Adrenal gland (tissue), 12 donors: Measurements from ENCODE around the gene ADGRF3. TPM values are rescaled to one million over a fixed set of nuclear protein-coding genes. Genes with fewer than 3 reads are reported as not detected.

Experiments
- DNase-seq, 7 donors: peaks; one replicate each; pipeline ENCODE4 v3.0.0-alpha.2; 2019 to 2020
- H3K27ac ChIP-seq, 5 donors: fragments of 200-600 bp; sonication (generic) in 4 of 5; 1 replicate in 3 of 5; 2 replicates in 2 of 5; pipeline versions ENCODE4 v1.5.1 to v1.8.0; 2016 to 2020; ENCODE audit warnings: mild to moderate bottlenecking in 1 of 5
- H3K27me3 ChIP-seq: fragments of 200-600 bp; 2 replicates; pipeline ENCODE4 v1.8.0; 2021
- H3K36me3 ChIP-seq, 2 donors: fragments of 200-600 bp; replicated peaks in 1 of 2; 1 replicate in 1 of 2; 2 replicates in 1 of 2; pipeline versions ENCODE4 v1.5.1 to v1.8.0; 2018 to 2022
- H3K4me1 ChIP-seq, 2 donors: fragments of 200-600 bp; replicated peaks in 1 of 2; 1 replicate in 1 of 2; 2 replicates in 1 of 2; pipeline versions ENCODE4 v1.5.1 to v1.8.0; 2018 to 2021
- H3K4me3 ChIP-seq, 4 donors: fragments of 200-600 bp; sonication (generic) in 3 of 4; one replicate each; pipeline ENCODE4 v1.5.1; 2016 to 2018
- H3K9me3 ChIP-seq, 3 donors: fragments of 200-600 bp; sonication (generic) in 1 of 3; replicated peaks in 1 of 3; 1 replicate in 2 of 3; 2 replicates in 1 of 3; pipeline versions ENCODE4 v1.5.1 to v1.8.0; 2016 to 2021
- POLR2A ChIP-seq, 2 donors: fragments of 450-650 bp; IDR thresholded peaks; one replicate each; pipeline ENCODE4 v1.6.1; 2017; ENCODE audit warnings: antibody characterized with exemption in 2 of 2, mild to moderate bottlenecking in 2 of 2, moderate library complexity in 1 of 2
- WGBS, 4 donors: extraction: QIAGEN DNeasy Blood & Tissue Kit in 2 of 4; methylation state at CpG; one replicate each; pipeline versions ENCODE4 v1.1.5 to v1.1.7; 2013 to 2017; 5-methylcytosine and 5-hydroxymethylcytosine counted together
- intact Hi-C, 2 donors: fragments of 100-400 bp; cut with DNase I; formaldehyde crosslinking; loops; one replicate each; pipeline versions ENCODE4 v1.14.1 to v1.15.0; 2022 to 2023
- polyA plus RNA-seq, 3 donors: library from polyadenylated mRNA; stranded (reverse); fragments of 200-250 nt in 2 of 3; fragments of 350-450 nt in 1 of 3; fragmentation: Illumina TruSeq in 1 of 3; extraction: RNeasy Lipid Tissue Mini Kit (QIAGEN cat#74804) in 1 of 3; gene quantifications; one replicate each; pipeline ENCODE4 v1.2.3, GENCODE V29; 2013 to 2014
- total RNA-seq, 9 donors: library from RNA; depleted of rRNA in 4 of 9; stranded (reverse); fragments of >200 nt in 4 of 9; fragments of 120-200 nt in 1 of 9; fragmentation: NEBNext Ultra II Directional in 1 of 9; extraction: Animal tissue kit (Norgen Biotek cat#: 25700) in 1 of 9; gene quantifications; one replicate each; pipeline versions ENCODE4 v1.1.0 to v1.2.4, GENCODE V29; 2013 to 2023
- TF ChIP-seq, protein P1 (sequence below), 6 experiments: fragments of 450-650 bp in 4 of 6; fragments of 200-600 bp in 2 of 6; sonication (generic) in 1 of 6; IDR thresholded peaks; 1 replicate in 5 of 6; 2 replicates in 1 of 6; pipeline versions ENCODE4 v1.5.1 to v1.8.0; 2016 to 2021; ENCODE audit warnings: antibody characterized with exemption in 6 of 6, mild to moderate bottlenecking in 2 of 6, moderate library complexity in 1 of 6
- donor health status: healthy with polysubstance abuse.
- donor health status: Bipolar disorder and iron deficiency.
- donor health status: DM: yes; HTN: yes; CAD: no.
- donor health status: DM: no; HTN: no; CAD: no.
- donor health status: DM: no; HTN: no; CAD: no.
- donor health status: DM: yes; HTN: yes; CAD: no.

The ADGRF3 gene
- total and polyA plus RNA-seq, 12 donors: 0.07 to 0.75 (median 0.16) TPM; not detected in 3

DNA sequence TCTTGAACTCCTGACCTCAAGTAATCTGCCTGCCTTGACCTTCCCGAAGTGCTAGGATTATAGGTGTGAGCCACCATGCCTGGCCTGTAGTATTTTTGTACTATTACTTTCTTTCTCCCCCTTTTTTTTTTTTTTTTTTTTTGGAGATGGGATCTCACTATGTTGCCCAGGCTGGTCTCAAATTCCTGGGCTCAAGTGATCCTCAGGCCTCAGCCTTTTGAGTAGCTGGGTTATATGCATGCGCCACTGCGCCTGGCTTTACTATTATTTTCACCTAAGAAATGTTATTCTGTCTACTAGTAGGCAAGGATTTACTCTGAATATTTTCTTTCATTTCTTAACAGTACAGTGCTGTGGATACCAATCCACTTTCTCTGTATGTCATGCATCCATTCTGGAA is 17.4 kb upstream of the ADGRF3 start:
- Histone ChIP-seq H3K36me3 (peaks cover 0 to 6% of the 10 kb centered on the region in 2 donors), H3K4me3 (no peak overlapping the region), H3K4me1 (peaks cover 0 to 7% of the 10 kb centered on the region in 2 donors), H3K9me3 (no peaks in the 10 kb centered on the region), H3K27ac (no peak overlapping the region), H3K27me3 (no peaks in the 10 kb centered on the region)
- TF ChIP-seq, protein P1, sequence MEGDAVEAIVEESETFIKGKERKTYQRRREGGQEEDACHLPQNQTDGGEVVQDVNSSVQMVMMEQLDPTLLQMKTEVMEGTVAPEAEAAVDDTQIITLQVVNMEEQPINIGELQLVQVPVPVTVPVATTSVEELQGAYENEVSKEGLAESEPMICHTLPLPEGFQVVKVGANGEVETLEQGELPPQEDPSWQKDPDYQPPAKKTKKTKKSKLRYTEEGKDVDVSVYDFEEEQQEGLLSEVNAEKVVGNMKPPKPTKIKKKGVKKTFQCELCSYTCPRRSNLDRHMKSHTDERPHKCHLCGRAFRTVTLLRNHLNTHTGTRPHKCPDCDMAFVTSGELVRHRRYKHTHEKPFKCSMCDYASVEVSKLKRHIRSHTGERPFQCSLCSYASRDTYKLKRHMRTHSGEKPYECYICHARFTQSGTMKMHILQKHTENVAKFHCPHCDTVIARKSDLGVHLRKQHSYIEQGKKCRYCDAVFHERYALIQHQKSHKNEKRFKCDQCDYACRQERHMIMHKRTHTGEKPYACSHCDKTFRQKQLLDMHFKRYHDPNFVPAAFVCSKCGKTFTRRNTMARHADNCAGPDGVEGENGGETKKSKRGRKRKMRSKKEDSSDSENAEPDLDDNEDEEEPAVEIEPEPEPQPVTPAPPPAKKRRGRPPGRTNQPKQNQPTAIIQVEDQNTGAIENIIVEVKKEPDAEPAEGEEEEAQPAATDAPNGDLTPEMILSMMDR (IDR thresholded peaks at IDR 0.05): no peak
- TF ChIP-seq POLR2A (IDR thresholded peaks at IDR 0.05): no peak
- 65 to 85% (median 76%) methylated on average over 3 of the region's 3 CpGs for WGBS, 4 donors
- intact Hi-C loops: no loop called here
- DNase-seq: no peak

DNA sequence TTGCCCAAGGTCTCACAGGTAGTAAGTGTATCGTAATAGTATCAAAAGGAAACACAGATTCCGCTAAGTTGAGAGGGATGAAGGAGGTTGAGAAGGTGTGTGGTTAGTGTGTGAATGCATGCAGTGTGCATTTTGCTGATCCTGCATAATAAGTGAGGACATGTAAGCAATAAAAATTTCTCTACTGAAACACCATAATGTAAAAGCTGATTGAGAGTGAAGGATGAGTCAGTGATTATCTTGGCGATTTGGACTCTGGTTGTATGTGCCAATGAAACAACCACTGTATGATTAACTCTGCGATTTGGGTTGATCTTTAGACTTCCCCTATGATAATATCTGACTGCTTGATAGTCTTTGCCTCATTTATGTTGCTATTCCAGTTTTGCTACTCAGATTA is 16.7 kb upstream of the ADGRF3 start:
- Histone ChIP-seq H3K4me1 (peaks cover 0 to 7% of the 10 kb centered on the region in 2 donors), H3K27ac (no peak overlapping the region), H3K9me3 (no peaks in the 10 kb centered on the region), H3K27me3 (no peaks in the 10 kb centered on the region), H3K4me3 (no peak overlapping the region), H3K36me3 (peaks cover 0 to 6% of the 10 kb centered on the region in 2 donors)
- intact Hi-C loops: no loop called here
- no peak for DNase-seq
- 60 to 67% (median 62%) methylated on average over 4 of the region's 4 CpGs for WGBS, 4 donors
- TF ChIP-seq, protein P1 (IDR thresholded peaks at IDR 0.05): no peak
- TF ChIP-seq POLR2A (IDR thresholded peaks at IDR 0.05): no peak

DNA sequence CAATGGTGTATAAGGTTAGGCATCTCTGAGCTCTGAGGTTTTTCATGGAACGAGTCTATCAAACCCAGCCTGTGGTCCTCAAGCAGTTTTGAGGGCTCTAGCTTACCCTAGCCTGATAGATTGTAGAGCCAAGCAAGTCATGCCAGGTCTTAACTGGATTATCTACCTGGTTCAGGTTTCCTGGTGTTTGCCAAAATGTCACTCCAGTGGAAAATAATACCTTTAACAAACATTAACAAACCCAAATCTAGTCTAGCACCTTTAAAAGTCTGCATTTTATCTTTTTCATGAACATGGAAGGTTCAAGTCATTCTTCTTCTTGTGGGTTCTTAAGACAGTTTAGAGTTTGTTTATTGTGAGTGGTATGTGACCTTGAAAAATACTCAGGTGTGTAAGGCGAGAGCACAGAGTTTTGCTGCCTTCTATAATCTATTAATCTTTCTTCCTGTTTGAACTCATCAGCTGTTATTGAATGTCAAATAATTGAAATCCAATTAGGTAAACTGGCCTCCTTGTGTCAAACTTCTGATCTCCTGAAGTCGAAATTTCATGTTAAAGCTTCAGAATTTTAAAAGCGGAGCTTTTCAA is 13.4 kb upstream of the ADGRF3 start:
- H3K4me1 ChIP-seq: peaks cover 0 to 18% of the 10 kb centered on the region in 2 donors
- H3K27me3 ChIP-seq: no peaks in the 10 kb centered on the region
- no peak overlapping the region for H3K27ac ChIP-seq
- 91 to 97% (median 94%) methylated on average over 4 of the region's 4 CpGs for WGBS, 4 donors
- DNase-seq: no peak
- no peak overlapping the region for H3K4me3 ChIP-seq
- intact Hi-C loops: loop anchor here in 1 of 2 donors (10.0 kb wide), 1 partner anchor 105 kb away; no protein-coding TSS in a partner anchor
- H3K9me3 ChIP-seq: no peaks in the 10 kb centered on the region
- H3K36me3 ChIP-seq: no peaks in the 10 kb centered on the region
- TF ChIP-seq, protein P1 (IDR thresholded peaks at IDR 0.05): no peak
- no peak for TF ChIP-seq POLR2A (IDR thresholded peaks at IDR 0.05)

DNA sequence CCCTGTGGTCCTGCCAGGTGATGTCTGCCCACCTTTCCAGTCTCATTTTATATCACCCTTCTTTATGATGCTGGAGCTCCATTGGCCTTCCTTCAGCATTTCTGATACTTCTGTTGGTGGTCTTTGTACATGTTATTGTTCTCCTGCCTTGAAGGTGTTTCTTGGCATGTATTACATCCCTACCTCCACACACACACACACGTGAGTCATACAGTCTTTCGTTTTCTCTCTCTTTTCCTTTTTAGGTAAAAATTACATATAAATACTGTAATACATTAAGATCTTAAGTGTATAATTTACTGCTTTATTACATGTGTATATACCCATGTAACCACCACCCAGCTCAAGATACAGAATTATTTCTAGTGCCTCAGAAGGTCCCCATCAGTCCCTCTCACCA is 10.2 kb upstream of the ADGRF3 start:
- H3K4me1 ChIP-seq: peaks cover 0 to 12% of the 10 kb centered on the region in 2 donors
- no peak overlapping the region for H3K4me3 ChIP-seq
- DNase-seq: no peak
- H3K27ac ChIP-seq: no peak overlapping the region
- H3K9me3 ChIP-seq: no peaks in the 10 kb centered on the region
- H3K27me3 ChIP-seq: no peaks in the 10 kb centered on the region
- TF ChIP-seq, protein P1 (IDR thresholded peaks at IDR 0.05): no peak
- no peak for TF ChIP-seq POLR2A (IDR thresholded peaks at IDR 0.05)
- 74 to 84% (median 80%) methylated on average over 2 of the region's 2 CpGs for WGBS, 4 donors
- H3K36me3 ChIP-seq: no peaks in the 10 kb centered on the region
- intact Hi-C loops: loop anchor here in 1 of 2 donors (10.0 kb wide), 1 partner anchor 108 kb away; no protein-coding TSS in a partner anchor
